Fibroblast of the conjunctiva (primary cell): Measurements from ENCODE around the gene HHEX.
"Not testable (repeated sequence)": the region's sequence is repeated elsewhere in the genome, so short reads cannot be mapped to it uniquely, and the experiment has no call there.

ENCODE experiments used
- DNase-seq: peaks from one replicate; pipeline ENCODE4 v3.0.0-alpha.2; 2010; ENCODE audit warnings: low read depth

The HHEX gene

GRCh38 chr10:92689663-92690210, at the start of gene HHEX:
TSS of gene HHEX (plus strand) at chr10:92689955. CDS start at chr10:92689987, 32 bp downstream.
- DNase-seq, result no peak

- DNase-seq, result peak; percentile 58
These were observed 49.6 kb upstream of the HHEX start for GRCh38 chr10:92640107-92640506.

GRCh38 chr10:92641492-92641891, 48.3 kb upstream of the HHEX start:
- DNase-seq, result no peak

GRCh38 chr10:92644921-92645320, 44.8 kb upstream of the HHEX start:
- no peak for DNase-seq

GRCh38 chr10:92650864-92651263, 38.9 kb upstream of the HHEX start:
- DNase-seq, result not testable (repeated sequence)

- DNase-seq, result no peak
These were observed 34.3 kb upstream of the HHEX start for GRCh38 chr10:92655426-92655825.

GRCh38 chr10:92656266-92656961, 33.3 kb upstream of the HHEX start:
- DNase-seq, result no peak

GRCh38 chr10:92657024-92657423, 32.7 kb upstream of the HHEX start:
- no peak for DNase-seq

GRCh38 chr10:92662848-92663247, 26.9 kb upstream of the HHEX start:
- DNase-seq, result no peak

GRCh38 chr10:92664322-92664721, 25.4 kb upstream of the HHEX start:
- no peak for DNase-seq

GRCh38 chr10:92667078-92667477, 22.7 kb upstream of the HHEX start:
- DNase-seq, result no peak

- no peak for DNase-seq
These were observed 12.0 kb upstream of the HHEX start for GRCh38 chr10:92677708-92678107.

GRCh38 chr10:92678206-92678605, 11.5 kb upstream of the HHEX start:
- DNase-seq, result no peak

GRCh38 chr10:92681306-92681834, 8.4 kb upstream of the HHEX start:
- DNase-seq, result no peak

- no peak for DNase-seq
These were observed 1.2 kb upstream of the HHEX start for GRCh38 chr10:92688573-92688926.

GRCh38 chr10:92688927-92689662, 660 bp upstream of the HHEX start:
- no peak for DNase-seq

- no peak for DNase-seq
These were observed 608 bp downstream of the HHEX start for GRCh38 chr10:92690211-92690914.

- DNase-seq, result no peak
These were observed 1.3 kb downstream of the HHEX start for GRCh38 chr10:92690915-92691590.

- DNase-seq, result no peak
These were observed 1.9 kb downstream of the HHEX start for GRCh38 chr10:92691591-92692079.

- DNase-seq, result no peak
These were observed 2.4 kb downstream of the HHEX start for GRCh38 chr10:92692080-92692671.
